G401.6 (cell line): ENCODE results near the gene AADAC.
"Not testable (repeated sequence)": the region's sequence is repeated elsewhere in the genome, so short reads cannot be mapped to it uniquely, and the experiment has no call there.

ENCODE experiments used
- FAIRE-seq: peaks from 2 replicates; lab custom pipeline; 2012; peaks lifted over from hg19 to GRCh38; lab: Jason Lieb, UNC

AADAC gene

DNA sequence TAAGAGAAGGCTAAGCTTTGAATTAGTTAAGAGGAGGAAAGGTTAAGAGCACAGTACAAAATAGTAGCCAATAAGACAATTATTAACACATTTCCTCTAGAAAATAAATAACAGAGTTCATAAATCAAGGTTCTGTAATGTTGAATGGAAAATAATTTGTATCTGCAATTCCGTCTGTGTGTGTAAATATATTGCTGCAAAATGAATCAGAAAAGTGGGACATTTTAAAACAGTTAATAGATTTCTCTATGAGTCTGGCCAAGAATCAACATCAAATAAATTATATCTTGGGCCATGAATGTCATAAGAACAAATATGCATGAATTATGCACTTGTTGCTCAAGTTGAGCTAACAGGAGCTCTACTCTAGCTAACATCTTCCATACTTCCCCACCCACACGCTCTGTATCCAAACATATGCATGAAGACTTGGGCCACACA is 45.3 kb downstream of the AADAC start:
- FAIRE-seq: no peak

- FAIRE-seq: no peak
Measured at GRCh38 chr3:151859905-151860304, 46.0 kb downstream of the AADAC start.

DNA sequence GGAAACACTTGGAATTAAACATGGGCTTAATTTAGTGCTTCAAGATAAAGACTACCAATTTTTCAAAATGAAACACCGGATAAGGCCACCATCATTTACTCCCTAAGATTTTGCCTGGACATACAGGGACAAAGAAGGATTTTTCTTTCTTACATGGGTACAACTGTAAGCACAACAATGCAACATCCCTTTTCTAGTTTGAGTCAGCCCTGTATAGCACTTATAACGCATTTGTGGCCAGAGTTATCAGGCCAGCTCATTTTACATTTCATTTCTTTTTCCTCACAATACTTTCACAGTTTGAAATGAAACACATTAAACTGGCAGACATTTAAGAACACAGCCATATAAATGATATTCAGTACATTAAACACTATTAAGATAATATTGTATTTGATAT is 49.7 kb downstream of the AADAC start:
- FAIRE-seq: no peak

DNA sequence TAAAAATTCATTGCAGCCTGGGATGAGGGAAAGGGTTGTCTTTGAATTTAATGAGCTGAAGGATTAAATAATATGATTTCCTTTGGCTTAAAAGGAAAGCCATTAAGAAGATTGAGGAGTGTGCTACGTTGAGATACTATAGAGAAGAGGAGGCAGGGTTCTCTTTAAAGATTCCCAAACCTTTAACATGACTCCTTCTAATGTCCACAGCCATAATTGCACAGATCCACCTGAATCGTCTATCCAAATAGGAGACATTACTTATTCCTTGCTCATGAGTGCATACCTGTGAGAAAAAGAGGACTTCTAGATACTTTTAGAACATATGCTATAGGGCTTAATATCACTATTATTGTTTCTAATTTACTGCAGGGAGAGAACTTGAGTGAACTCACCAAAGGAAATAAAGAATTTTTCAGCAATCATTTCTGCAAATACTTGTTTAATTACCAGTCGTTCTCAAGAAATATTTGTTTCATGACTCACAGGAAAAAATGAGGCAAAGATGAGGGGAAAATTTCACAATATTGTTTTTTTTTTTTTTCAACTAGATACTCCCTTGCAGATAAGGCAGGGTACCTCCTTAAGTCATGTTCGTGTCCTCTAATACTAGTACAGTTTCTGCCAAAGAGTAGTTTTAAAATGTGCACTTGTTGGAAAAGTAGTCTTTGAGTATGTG is 50.6 kb downstream of the AADAC start:
- FAIRE-seq: no peak

DNA sequence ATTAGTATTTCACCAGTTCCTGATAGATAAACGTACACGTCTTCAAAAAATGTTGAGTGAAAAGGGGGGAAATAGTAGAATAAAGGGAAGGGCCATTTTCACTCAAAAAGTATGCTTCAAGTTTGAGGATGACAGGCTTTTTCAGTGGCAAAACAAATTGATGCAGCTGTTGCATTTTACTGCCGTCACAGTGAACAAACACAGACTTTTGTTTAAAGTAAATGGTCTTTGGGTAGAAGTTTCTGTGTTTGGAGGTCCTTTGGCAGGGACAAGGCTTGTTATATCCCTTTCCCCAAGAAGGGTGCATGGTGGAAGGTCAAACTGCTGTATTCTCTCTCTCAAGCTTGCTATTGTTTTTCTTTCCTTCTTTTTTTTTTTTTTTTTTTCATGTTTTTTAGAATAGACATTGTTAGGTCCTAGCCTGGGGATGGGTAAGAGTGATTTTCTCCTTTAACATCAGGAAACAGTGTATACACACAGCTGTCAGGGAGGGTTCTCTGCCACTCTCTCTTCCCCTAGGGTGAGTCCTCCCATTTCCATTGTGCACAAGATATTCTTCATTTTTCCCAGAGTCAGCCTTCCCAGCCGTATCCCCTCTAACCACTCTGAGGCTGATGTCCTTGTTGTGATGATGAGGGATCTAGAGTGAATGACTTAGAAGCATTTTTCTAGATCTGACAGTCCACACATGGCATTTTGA is 52.9 kb downstream of the AADAC start:
- FAIRE-seq: no peak

GRCh38 chr3:151867666-151868065 is 53.8 kb downstream of the AADAC start:
- FAIRE-seq: no peak

- no peak for FAIRE-seq
Measured at GRCh38 chr3:151869181-151869580, 55.3 kb downstream of the AADAC start.

- FAIRE-seq: no peak
Measured at GRCh38 chr3:151871639-151872468, 57.9 kb downstream of the AADAC start.

DNA sequence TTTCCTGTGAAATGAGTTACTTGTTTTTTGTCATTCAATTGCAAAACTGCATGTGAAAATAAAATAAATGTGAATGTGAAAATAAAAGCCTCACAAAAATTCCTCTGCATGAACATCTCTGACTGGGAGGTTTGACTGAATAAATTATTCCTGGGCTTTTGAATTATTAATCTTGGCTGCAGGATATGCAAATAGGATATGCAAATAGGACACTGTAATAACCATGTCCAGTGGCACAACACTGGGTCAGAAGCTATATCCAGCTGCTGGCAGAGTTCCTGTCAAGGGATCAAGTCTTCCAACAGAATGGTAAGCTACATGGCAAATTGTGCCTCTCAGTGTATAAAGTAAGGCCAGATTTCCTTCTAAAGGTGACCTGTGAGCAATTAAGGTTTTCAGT is 59.5 kb downstream of the AADAC start, which contains the start of gene SUCNR1:
Gene SUCNR1 (plus strand): TSS at position 246 of the 400 bp plus-strand sequence. CDS start 6,250 bp downstream, outside the sequence.
- FAIRE-seq: no peak

DNA sequence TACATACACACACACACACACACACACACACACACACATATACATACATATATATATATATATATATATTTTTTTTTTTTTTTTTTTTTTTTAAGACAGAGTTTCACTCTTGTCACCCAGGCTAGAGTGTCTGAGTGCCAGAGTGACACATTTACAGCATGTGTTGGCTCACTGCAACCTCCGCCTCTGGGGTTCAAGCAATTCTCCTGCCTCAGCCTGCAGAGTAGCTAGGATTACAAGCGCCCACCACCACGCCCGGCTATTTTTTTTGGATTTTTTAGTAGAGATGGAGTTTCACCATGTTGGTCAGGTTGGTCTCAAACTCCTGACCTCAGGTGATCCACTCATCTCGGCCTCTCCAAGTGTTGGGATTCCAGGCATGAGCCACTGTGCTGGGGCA is 60.2 kb downstream of the AADAC start:
- FAIRE-seq: not testable (repeated sequence)

DNA sequence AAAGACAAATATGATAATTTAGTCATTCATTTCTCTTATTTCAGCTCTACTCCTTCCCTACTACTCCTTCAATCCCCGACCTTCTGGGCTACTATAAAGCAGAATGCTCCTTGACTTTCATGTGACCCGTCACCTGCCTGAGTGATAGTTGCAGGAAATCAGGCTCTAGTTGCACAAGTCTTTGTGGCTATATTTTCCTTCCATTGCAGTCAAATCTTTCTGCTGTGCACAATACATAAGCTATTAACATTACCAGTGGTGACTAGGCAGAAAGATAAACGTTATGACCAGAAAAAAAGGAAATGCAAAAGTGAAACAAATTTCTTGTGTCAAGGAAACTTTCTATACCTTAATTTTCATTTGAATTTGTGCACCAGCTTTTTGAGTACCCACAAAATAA is 61.8 kb downstream of the AADAC start:
- FAIRE-seq: no peak

DNA sequence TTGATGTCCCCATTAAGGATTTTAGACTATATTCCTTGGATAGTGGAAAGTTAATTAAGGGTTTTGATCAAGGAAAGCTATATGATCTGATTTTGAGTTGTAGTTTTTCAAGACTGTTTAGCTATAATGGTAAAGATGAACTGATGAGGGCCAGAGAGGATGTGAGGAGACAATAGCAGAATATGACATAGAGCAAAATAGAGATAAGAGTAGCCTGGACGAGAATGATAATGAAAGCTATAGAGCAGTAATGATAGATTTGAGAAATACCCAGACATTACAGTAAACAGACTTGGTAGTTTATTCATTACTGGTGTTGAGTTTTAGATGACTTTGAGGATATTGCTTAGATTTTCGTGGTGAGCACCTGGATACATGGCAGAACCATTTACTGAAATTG is 63.4 kb downstream of the AADAC start:
- no peak for FAIRE-seq
